ENCODE results near the gene STIM1.

STIM1 gene

GRCh38 chr11:4140067-4140636, 284.7 kb downstream of the STIM1 start:
- no peak for DNase-seq (ENCODE audit: extremely low spot score)
- no peak for TF ChIP-seq CTCF (IDR thresholded peaks at IDR 0.05; ENCODE audit: control extremely low read depth, extremely low read depth, low read depth, missing control alignments)
- POLR2A ChIA-PET = no interaction called here
- CTCF ChIA-PET = no interaction called here

Measured in GM10248 (cell line).